ENCODE data around the gene OR52E4. TPM values are rescaled to one million over a fixed set of nuclear protein-coding genes. Genes with fewer than 3 reads are reported as not detected.

OR52E4 gene
- polyA plus RNA-seq, 3 donors = not detected

DNA sequence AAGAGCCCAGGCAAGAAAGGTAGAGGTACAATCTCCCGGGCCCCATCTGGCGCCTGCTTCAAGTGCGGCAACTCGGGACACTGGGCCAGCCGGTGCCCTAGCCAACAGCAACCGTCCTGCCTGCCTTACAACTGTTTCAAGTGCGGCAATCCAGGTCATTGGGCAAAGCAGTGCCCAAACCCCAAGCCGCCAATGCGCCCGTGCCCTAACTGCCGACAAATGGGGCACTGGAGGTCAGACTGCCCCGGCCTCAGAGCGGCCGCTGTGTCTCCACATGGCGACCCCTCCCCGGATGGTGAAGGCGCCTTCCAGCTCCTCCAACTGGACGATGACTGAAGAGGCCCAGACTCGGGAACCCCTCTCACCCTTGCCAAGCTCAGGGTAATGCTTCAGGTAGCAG lies 50.2 kb downstream of the OR52E4 start:
- Mint-ChIP-seq H3K27ac (no peak overlapping the region), H3K36me3 (no peaks in the 10 kb centered on the region), H3K27me3 (ENCODE audit: low read depth in 3 of 3) (no peaks in the 10 kb centered on the region), H3K4me3 (no peak overlapping the region), H3K4me1 (no peaks in the 10 kb centered on the region), H3K9me3 (peaks cover 38 to 65% (median 49%) of the 10 kb centered on the region in 7 donors)
- no peak overlapping the region for H2AFZ ChIP-seq (ENCODE audit: insufficient read depth, low read depth, low read length, poor library complexity, severe bottlenecking)
- H4K20me1 ChIP-seq (ENCODE audit: insufficient read depth, low read length) = no peaks in the 10 kb centered on the region
- no peak for DNase-seq
- no peak overlapping the region for H3K4me3 ChIP-seq (replicated peaks in 1 of 3; ENCODE audit: low read depth in 2 of 3, low read length in 3 of 3)
- H3K9me3 ChIP-seq (replicated peaks in 1 of 2; ENCODE audit: control insufficient read depth in 1 of 2, insufficient read depth in 1 of 2, low read length in 2 of 2) = peaks cover 37 to 61% of the 10 kb centered on the region in 2 donors
- no peaks in the 10 kb centered on the region for H3K4me1 ChIP-seq (ENCODE audit: control insufficient read depth in 1 of 2, insufficient read depth in 2 of 2, low read length in 2 of 2)
- no peak for TF ChIP-seq CTCF (IDR thresholded peaks at IDR 0.05)
- 89% methylated on average over 19 of the region's 19 CpGs for WGBS (ENCODE audit: insufficient coverage)
- H3K27me3 ChIP-seq (ENCODE audit: control insufficient read depth in 2 of 2, insufficient read depth in 2 of 2, low read length in 2 of 2) = no peaks in the 10 kb centered on the region
- H3K9ac ChIP-seq (ENCODE audit: insufficient read depth, low read length, poor library complexity, severe bottlenecking) = no peak overlapping the region
- intact Hi-C loops (cut with micrococcal nuclease) = no loop called here
- no peaks in the 10 kb centered on the region for H3K79me2 ChIP-seq (ENCODE audit: insufficient read depth, low read length)
- no peak overlapping the region for H3K4me2 ChIP-seq (replicated peaks; ENCODE audit: extremely low read depth, low read length, poor library complexity, severe bottlenecking)
- no peaks in the 10 kb centered on the region for H3K36me3 ChIP-seq (replicated peaks in 1 of 2; ENCODE audit: control insufficient read depth in 1 of 2, insufficient read depth in 2 of 2, low read length in 2 of 2)
- H3K27ac ChIP-seq (ENCODE audit: low read depth in 1 of 2, low read length in 2 of 2) = no peak overlapping the region

DNA sequence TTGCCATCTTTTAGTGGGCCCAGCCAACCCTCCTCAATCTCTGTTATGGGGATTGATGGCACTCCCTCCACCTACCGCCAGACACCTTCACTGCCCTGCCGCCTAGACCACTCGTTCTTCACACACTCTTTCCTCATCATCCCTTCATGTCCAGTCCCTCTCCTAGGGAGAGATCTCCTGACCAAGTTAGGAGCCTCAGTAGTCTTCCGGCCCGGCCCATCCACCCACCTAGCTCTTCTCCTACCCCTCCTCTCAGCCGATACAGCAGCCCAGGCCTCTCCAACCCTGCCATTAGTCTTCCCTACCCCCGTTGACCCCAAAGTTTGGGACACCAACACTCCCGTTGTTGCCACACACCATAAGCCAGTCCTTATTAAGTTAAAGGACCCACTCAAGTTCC lies 50.6 kb downstream of the OR52E4 start:
- peaks cover 37 to 64% of the 10 kb centered on the region in 2 donors for H3K9me3 ChIP-seq (replicated peaks in 1 of 2; ENCODE audit: control insufficient read depth in 1 of 2, insufficient read depth in 1 of 2, low read length in 2 of 2)
- H3K9ac ChIP-seq (ENCODE audit: insufficient read depth, low read length, poor library complexity, severe bottlenecking) = no peak overlapping the region
- H3K27me3 ChIP-seq (ENCODE audit: control insufficient read depth in 2 of 2, insufficient read depth in 2 of 2, low read length in 2 of 2) = no peaks in the 10 kb centered on the region
- 99% methylated on average over 8 of the region's 8 CpGs for whole genome bisulfite sequencing (ENCODE audit: insufficient coverage)
- Mint-ChIP-seq H3K27ac (no peak overlapping the region), H3K27me3 (ENCODE audit: low read depth in 3 of 3) (no peaks in the 10 kb centered on the region), H3K4me1 (no peaks in the 10 kb centered on the region), H3K9me3 (peaks cover 38 to 70% (median 52%) of the 10 kb centered on the region in 7 donors), H3K4me3 (no peak overlapping the region), H3K36me3 (no peaks in the 10 kb centered on the region)
- no peak overlapping the region for H3K4me2 ChIP-seq (replicated peaks; ENCODE audit: extremely low read depth, low read length, poor library complexity, severe bottlenecking)
- no peaks in the 10 kb centered on the region for H3K36me3 ChIP-seq (replicated peaks in 1 of 2; ENCODE audit: control insufficient read depth in 1 of 2, insufficient read depth in 2 of 2, low read length in 2 of 2)
- TF ChIP-seq CTCF (IDR thresholded peaks at IDR 0.05) = no peak
- no peak overlapping the region for H3K27ac ChIP-seq (ENCODE audit: low read depth in 1 of 2, low read length in 2 of 2)
- no peak overlapping the region for H3K4me3 ChIP-seq (replicated peaks in 1 of 3; ENCODE audit: low read depth in 2 of 3, low read length in 3 of 3)
- DNase-seq = no peak
- H3K79me2 ChIP-seq (ENCODE audit: insufficient read depth, low read length) = no peaks in the 10 kb centered on the region
- intact Hi-C loops (cut with micrococcal nuclease) = no loop called here
- H2AFZ ChIP-seq (ENCODE audit: insufficient read depth, low read depth, low read length, poor library complexity, severe bottlenecking) = no peak overlapping the region
- H3K4me1 ChIP-seq (ENCODE audit: control insufficient read depth in 1 of 2, insufficient read depth in 2 of 2, low read length in 2 of 2) = no peaks in the 10 kb centered on the region
- no peaks in the 10 kb centered on the region for H4K20me1 ChIP-seq (ENCODE audit: insufficient read depth, low read length)
